OCI-LY3 (cell line): ENCODE results near the gene DGLUCY.

Experiments
- EZH2phosphoT487 ChIP-seq: fragments of 200-600 bp; shearing (Covaris generic); IDR thresholded peaks from 2 replicates; pipeline ENCODE4 v1.6.1; 2018; ENCODE audit warnings: antibody characterized with exemption, mixed run types, low read depth
- TF ChIP-seq, protein P1 (sequence below): fragments of 200-600, 300-600 bp; sonication (generic); IDR thresholded peaks from 2 replicates; pipeline ENCODE4 v1.5.1; 2014; ENCODE audit warnings: antibody characterized with exemption, low read length, low read depth

DNA sequence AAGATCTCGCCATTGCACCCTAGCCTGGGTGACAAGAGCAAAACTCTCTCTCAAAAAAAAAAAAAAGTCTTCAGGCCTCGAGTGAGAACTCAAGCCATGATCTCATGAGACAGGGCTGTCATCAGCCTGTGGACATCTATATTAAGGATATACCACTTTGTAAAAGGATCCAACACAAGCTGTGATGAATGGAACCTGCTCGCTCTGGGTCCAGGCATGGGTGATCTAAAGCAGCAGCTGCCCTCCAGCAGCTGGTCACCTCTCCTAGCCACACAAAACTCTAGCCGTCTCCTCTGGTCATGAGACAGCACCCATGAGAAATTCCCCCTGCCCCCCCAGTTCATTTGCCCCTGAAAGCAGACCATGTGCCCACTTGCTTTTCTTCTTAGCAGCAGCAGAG lies 19.1 kb upstream of the DGLUCY start:
- TF ChIP-seq, protein P1, sequence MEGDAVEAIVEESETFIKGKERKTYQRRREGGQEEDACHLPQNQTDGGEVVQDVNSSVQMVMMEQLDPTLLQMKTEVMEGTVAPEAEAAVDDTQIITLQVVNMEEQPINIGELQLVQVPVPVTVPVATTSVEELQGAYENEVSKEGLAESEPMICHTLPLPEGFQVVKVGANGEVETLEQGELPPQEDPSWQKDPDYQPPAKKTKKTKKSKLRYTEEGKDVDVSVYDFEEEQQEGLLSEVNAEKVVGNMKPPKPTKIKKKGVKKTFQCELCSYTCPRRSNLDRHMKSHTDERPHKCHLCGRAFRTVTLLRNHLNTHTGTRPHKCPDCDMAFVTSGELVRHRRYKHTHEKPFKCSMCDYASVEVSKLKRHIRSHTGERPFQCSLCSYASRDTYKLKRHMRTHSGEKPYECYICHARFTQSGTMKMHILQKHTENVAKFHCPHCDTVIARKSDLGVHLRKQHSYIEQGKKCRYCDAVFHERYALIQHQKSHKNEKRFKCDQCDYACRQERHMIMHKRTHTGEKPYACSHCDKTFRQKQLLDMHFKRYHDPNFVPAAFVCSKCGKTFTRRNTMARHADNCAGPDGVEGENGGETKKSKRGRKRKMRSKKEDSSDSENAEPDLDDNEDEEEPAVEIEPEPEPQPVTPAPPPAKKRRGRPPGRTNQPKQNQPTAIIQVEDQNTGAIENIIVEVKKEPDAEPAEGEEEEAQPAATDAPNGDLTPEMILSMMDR, result no peak
- no peak for TF ChIP-seq EZH2phosphoT487
